K562 (cell line): Measurements from ENCODE around the gene VPS11. TPM values are rescaled to one million over a fixed set of nuclear protein-coding genes. Genes with fewer than 3 reads are reported as not detected.

ENCODE experiments used
- HCFC1 ChIP-seq: IDR thresholded peaks from 2 replicates; pipeline ENCODE4 v1.6.1; 2012; ENCODE audit warnings: low read depth, low read length, improper control_type of control experiment
- JUN ChIP-seq, 2 experiments: sonication (generic) in 1 of 2; formaldehyde crosslinking in 1 of 2; IDR thresholded peaks; 2 replicates each; pipeline versions ENCODE4 v1.6.1 to v1.8.0; 2012 to 2022; ENCODE audit warnings: borderline replicate concordance in 2 of 2, mild to moderate bottlenecking in 2 of 2, improper control_type of control experiment in 1 of 2, low read depth in 1 of 2, low read length in 1 of 2, missing genetic modification reagents in 1 of 2
- KAT8 ChIP-seq: fragments of 450-650 bp; IDR thresholded peaks from 2 replicates; pipeline ENCODE4 v1.6.1; 2016; ENCODE audit warnings: low read depth, mild to moderate bottlenecking
- LCOR ChIP-seq: sonication (generic); formaldehyde crosslinking; IDR thresholded peaks from 2 replicates; pipeline ENCODE4 v1.8.0; 2022; ENCODE audit warnings: mild to moderate bottlenecking, missing genetic modification reagents
- PCBP2 ChIP-seq: fragments of 200-400 bp; formaldehyde crosslinking; IDR thresholded peaks from 2 replicates; pipeline ENCODE4 v1.6.1; 2018; ENCODE audit warnings: low read length, low read depth, mild to moderate bottlenecking, moderate library complexity; ENCODE audit not compliant: poor library complexity, severe bottlenecking
- ZNF324 ChIP-seq: fragments of 250-450 bp; sonication (Bioruptor Pico); IDR thresholded peaks from 2 replicates; pipeline ENCODE4 v1.4.0; 2020; ENCODE audit warnings: mild to moderate bottlenecking
- polyA plus RNA-seq, 8 experiments: library from polyadenylated mRNA; depleted of rRNA in 4 of 8; stranded (reverse) in 5 of 8; unstranded in 3 of 8; fragments of >200 nt; fragmentation: Nextera tagmentation in 2 of 8; fragmentation: Illumina TruSeq in 1 of 8; extraction: Ambion mirVana in 2 of 8; extraction: Trizol in 1 of 8; gene quantifications; 2 replicates each; pipeline versions ENCODE4 v1.2.1 to v1.2.3, GENCODE V29; 2011 to 2014; ENCODE audit warnings: inconsistent platforms in 1 of 8, missing spikeins in 1 of 8
- total RNA-seq, 7 experiments: library from RNA; depleted of rRNA in 6 of 7; stranded (reverse); fragments of >200 nt in 6 of 7; fragmentation: Illumina TruSeq in 2 of 7; extraction: Trizol in 2 of 7; gene quantifications; 2 replicates each; pipeline versions ENCODE4 v1.2.1 to v1.2.3, GENCODE V29; 2011 to 2021; ENCODE audit warnings: low replicate concordance in 1 of 7
- TF ChIP-seq, protein P1 (sequence below): fragments of 200-800 bp; sonication (Bioruptor generic); IDR thresholded peaks from 2 replicates; pipeline ENCODE4 v1.6.1; 2017; ENCODE audit warnings: missing genetic modification characterization, missing compliant biosample characterization
- TF ChIP-seq, protein P2 (sequence below): fragments of 450-650 bp; conservative IDR thresholded peaks from 2 replicates; pipeline ENCODE4 v1.6.1; 2016; ENCODE audit warnings: missing genetic modification characterization, low read depth, mild to moderate bottlenecking, missing compliant biosample characterization, moderate library complexity
- TF ChIP-seq, protein P3 (sequence below): fragments of 250-450 bp; sonication (Bioruptor Pico); IDR thresholded peaks from 2 replicates; pipeline ENCODE4 v1.8.0; 2021; ENCODE audit warnings: mild to moderate bottlenecking, moderate library complexity
- TF ChIP-seq, protein P4 (sequence below), 2 experiments: fragments of 200-800 bp in 1 of 2; sonication (Bioruptor generic) in 1 of 2; sonication (generic) in 1 of 2; formaldehyde crosslinking in 1 of 2; IDR thresholded peaks in 1 of 2; conservative IDR thresholded peaks in 1 of 2; 2 replicates each; pipeline versions ENCODE4 v1.5.0 to v1.6.1; 2016 to 2020; ENCODE audit warnings: missing compliant biosample characterization in 1 of 2, missing genetic modification characterization in 1 of 2, missing genetic modification reagents in 1 of 2
- TF ChIP-seq, protein P5 (sequence below): sonication (generic); formaldehyde crosslinking; IDR thresholded peaks from 2 replicates; pipeline ENCODE4 v1.8.0; 2022; ENCODE audit warnings: mild to moderate bottlenecking, missing genetic modification reagents
- TF ChIP-seq, protein P6 (sequence below): fragments of 450-650 bp; IDR thresholded peaks from 2 replicates; pipeline ENCODE4 v1.6.1; 2018; ENCODE audit warnings: mild to moderate bottlenecking, low read depth; ENCODE audit not compliant: partially characterized antibody
- TF ChIP-seq, protein P7 (sequence below): sonication (generic); formaldehyde crosslinking; IDR thresholded peaks from 2 replicates; pipeline ENCODE4 v1.8.1; 2023; ENCODE audit warnings: mild to moderate bottlenecking, missing genetic modification reagents

Gene VPS11
- total and polyA plus RNA-seq, 9 of the 15 experiments (the other 6 are each of a cell fraction or from before 2014, with no cell fraction given), result 14.1 to 35.5 (median 27.5) TPM

DNA sequence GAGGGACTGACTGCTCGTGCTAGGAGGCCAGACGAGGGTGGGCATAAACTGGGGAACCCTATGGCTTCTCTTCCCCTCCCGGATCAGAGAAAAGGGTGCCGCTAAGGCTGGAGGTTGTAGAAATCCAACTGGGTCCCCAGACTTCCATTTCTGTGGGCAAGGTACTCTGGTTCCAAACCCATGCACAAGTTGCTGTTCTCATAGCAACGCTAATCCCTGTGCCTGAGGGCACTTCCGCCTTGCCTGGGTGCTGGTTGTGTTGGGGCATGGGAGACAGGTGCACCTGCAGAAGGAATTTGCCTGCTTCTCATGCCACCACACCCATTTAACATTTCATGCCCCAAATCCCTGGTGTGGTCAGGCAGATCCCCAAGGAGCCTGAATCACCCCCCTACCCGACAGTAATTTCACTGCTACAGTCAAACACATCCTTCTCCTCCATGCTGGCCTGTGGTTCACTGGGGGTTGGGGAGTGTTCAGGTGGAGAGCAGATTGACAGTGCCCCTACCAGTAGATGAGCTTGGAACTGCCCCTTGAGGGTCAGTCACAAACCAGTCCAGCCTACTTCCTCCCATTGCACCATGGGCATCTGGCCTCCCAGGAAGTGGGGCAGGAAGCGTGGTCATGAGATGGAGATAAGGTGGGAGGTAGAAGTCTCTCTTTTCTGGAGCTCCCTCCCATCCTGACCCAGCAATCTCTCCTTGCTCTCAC lies 40.7 kb downstream of the VPS11 start (continued):
- TF ChIP-seq HCFC1, result no peak
- no peak for TF ChIP-seq LCOR (CRISPR knock-in tag)
- TF ChIP-seq, protein P1, sequence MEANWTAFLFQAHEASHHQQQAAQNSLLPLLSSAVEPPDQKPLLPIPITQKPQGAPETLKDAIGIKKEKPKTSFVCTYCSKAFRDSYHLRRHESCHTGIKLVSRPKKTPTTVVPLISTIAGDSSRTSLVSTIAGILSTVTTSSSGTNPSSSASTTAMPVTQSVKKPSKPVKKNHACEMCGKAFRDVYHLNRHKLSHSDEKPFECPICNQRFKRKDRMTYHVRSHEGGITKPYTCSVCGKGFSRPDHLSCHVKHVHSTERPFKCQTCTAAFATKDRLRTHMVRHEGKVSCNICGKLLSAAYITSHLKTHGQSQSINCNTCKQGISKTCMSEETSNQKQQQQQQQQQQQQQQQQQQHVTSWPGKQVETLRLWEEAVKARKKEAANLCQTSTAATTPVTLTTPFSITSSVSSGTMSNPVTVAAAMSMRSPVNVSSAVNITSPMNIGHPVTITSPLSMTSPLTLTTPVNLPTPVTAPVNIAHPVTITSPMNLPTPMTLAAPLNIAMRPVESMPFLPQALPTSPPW (CRISPR knock-in tag), result peak; percentile 47
- no peak for TF ChIP-seq PCBP2
- TF ChIP-seq, protein P2, sequence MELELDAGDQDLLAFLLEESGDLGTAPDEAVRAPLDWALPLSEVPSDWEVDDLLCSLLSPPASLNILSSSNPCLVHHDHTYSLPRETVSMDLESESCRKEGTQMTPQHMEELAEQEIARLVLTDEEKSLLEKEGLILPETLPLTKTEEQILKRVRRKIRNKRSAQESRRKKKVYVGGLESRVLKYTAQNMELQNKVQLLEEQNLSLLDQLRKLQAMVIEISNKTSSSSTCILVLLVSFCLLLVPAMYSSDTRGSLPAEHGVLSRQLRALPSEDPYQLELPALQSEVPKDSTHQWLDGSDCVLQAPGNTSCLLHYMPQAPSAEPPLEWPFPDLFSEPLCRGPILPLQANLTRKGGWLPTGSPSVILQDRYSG (tag), result no peak
- TF ChIP-seq, protein P3, sequence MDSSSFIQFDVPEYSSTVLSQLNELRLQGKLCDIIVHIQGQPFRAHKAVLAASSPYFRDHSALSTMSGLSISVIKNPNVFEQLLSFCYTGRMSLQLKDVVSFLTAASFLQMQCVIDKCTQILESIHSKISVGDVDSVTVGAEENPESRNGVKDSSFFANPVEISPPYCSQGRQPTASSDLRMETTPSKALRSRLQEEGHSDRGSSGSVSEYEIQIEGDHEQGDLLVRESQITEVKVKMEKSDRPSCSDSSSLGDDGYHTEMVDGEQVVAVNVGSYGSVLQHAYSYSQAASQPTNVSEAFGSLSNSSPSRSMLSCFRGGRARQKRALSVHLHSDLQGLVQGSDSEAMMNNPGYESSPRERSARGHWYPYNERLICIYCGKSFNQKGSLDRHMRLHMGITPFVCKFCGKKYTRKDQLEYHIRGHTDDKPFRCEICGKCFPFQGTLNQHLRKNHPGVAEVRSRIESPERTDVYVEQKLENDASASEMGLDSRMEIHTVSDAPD (CRISPR knock-in tag), result no peak
- TF ChIP-seq, protein P4, sequence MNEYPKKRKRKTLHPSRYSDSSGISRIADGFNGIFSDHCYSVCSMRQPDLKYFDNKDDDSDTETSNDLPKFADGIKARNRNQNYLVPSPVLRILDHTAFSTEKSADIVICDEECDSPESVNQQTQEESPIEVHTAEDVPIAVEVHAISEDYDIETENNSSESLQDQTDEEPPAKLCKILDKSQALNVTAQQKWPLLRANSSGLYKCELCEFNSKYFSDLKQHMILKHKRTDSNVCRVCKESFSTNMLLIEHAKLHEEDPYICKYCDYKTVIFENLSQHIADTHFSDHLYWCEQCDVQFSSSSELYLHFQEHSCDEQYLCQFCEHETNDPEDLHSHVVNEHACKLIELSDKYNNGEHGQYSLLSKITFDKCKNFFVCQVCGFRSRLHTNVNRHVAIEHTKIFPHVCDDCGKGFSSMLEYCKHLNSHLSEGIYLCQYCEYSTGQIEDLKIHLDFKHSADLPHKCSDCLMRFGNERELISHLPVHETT (CRISPR knock-in tag; conservative IDR thresholded peaks at IDR 0.05 in 1 of 2, IDR thresholded peaks at IDR 0.05 in 1 of 2), result no peak
- TF ChIP-seq JUN (IDR thresholded peaks at IDR 0.05; ENCODE audit: borderline replicate concordance, low read depth, low read length), result no peak
- no peak for TF ChIP-seq JUN (CRISPR knock-in tag; IDR thresholded peaks at IDR 0.05; ENCODE audit: borderline replicate concordance)
- no peak for TF ChIP-seq ZNF324
- TF ChIP-seq, protein P5, sequence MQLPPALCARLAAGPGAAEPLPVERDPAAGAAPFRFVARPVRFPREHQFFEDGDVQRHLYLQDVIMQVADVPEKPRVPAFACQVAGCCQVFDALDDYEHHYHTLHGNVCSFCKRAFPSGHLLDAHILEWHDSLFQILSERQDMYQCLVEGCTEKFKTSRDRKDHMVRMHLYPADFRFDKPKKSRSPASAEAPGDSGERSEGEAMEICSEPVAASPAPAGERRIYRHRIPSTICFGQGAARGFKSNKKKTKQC, result no peak
- no peak for TF ChIP-seq KAT8
- TF ChIP-seq, protein P6, sequence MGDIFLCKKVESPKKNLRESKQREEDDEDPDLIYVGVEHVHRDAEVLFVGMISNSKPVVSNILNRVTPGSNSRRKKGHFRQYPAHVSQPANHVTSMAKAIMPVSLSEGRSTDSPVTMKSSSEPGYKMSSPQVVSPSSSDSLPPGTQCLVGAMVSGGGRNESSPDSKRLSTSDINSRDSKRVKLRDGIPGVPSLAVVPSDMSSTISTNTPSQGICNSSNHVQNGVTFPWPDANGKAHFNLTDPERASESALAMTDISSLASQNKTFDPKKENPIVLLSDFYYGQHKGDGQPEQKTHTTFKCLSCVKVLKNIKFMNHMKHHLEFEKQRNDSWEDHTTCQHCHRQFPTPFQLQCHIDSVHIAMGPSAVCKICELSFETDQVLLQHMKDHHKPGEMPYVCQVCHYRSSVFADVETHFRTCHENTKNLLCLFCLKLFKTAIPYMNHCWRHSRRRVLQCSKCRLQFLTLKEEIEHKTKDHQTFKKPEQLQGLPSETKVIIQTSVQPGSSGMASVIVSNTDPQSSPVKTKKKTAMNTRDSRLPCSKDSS, result no peak
- TF ChIP-seq, protein P7, sequence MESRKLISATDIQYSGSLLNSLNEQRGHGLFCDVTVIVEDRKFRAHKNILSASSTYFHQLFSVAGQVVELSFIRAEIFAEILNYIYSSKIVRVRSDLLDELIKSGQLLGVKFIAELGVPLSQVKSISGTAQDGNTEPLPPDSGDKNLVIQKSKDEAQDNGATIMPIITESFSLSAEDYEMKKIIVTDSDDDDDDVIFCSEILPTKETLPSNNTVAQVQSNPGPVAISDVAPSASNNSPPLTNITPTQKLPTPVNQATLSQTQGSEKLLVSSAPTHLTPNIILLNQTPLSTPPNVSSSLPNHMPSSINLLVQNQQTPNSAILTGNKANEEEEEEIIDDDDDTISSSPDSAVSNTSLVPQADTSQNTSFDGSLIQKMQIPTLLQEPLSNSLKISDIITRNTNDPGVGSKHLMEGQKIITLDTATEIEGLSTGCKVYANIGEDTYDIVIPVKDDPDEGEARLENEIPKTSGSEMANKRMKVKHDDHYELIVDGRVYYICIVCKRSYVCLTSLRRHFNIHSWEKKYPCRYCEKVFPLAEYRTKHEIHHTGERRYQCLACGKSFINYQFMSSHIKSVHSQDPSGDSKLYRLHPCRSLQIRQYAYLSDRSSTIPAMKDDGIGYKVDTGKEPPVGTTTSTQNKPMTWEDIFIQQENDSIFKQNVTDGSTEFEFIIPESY (CRISPR knock-in tag), result no peak
